ENCODE data around the gene CDH23.

Gene CDH23

GRCh38 chr10:71389768-71390460, 6.8 kb upstream of the CDH23 start:
- ChIA-PET POLR2A (ENCODE audit: low non-redundant PET) (no interaction called here), CTCF (interaction anchor here (0.5 to 0.6 kb wide), 5 partner anchors 28 to 499 kb away, joined by 3 to 7 read pairs (median 3); no protein-coding TSS in a partner anchor)
- DNase-seq (ENCODE audit: low spot score): no peak
- no peak overlapping the region for H3K27ac ChIP-seq
- TF ChIP-seq CTCF (conservative IDR thresholded peaks at IDR 0.05; ENCODE audit: low read depth): no peak

- no peak for TF ChIP-seq CTCF (conservative IDR thresholded peaks at IDR 0.05; ENCODE audit: low read depth)
- CTCF ChIA-PET: interaction anchor here (0.6 kb wide), 1 partner anchor 232 kb away, joined by 3 read pairs; no protein-coding TSS in a partner anchor
- no peak for DNase-seq (ENCODE audit: low spot score)
- no peak overlapping the region for H3K27ac ChIP-seq
- POLR2A ChIA-PET (ENCODE audit: low non-redundant PET): no interaction called here
These were observed 6.3 kb upstream of the CDH23 start for GRCh38 chr10:71390461-71390835.

GRCh38 chr10:71390921-71391690, 5.6 kb upstream of the CDH23 start:
- ChIA-PET CTCF (interaction anchor here (0.6 kb wide), 1 partner anchor 19 kb away, joined by 3 read pairs; no protein-coding TSS in a partner anchor), POLR2A (ENCODE audit: low non-redundant PET) (no interaction called here)
- H3K27ac ChIP-seq: no peak overlapping the region
- DNase-seq (ENCODE audit: low spot score): no peak
- no peak for TF ChIP-seq CTCF (conservative IDR thresholded peaks at IDR 0.05; ENCODE audit: low read depth)

GRCh38 chr10:71391701-71392100, 5.0 kb upstream of the CDH23 start:
- no peak for DNase-seq (ENCODE audit: low spot score)
- ChIA-PET CTCF (interaction anchor here (0.6 to 1.6 kb wide), 3 partner anchors 8 to 20 kb away, joined by 3 to 6 read pairs (median 4); no protein-coding TSS in a partner anchor), POLR2A (ENCODE audit: low non-redundant PET) (no interaction called here)
- TF ChIP-seq CTCF (conservative IDR thresholded peaks at IDR 0.05; ENCODE audit: low read depth): no peak
- H3K27ac ChIP-seq: no peak overlapping the region

- ChIA-PET POLR2A (ENCODE audit: low non-redundant PET) (no interaction called here), CTCF (interaction anchor here (1.0 to 1.6 kb wide), 3 partner anchors 8 to 53 kb away, joined by 3 to 6 read pairs (median 4); no protein-coding TSS in a partner anchor)
- no peak for DNase-seq (ENCODE audit: low spot score)
These were observed 4.4 kb upstream of the CDH23 start for GRCh38 chr10:71392292-71392691.

More at GRCh38 chr10:71392292-71392691, 4.4 kb upstream of the CDH23 start:
- no peak for TF ChIP-seq CTCF (conservative IDR thresholded peaks at IDR 0.05; ENCODE audit: low read depth)
- H3K27ac ChIP-seq: no peak overlapping the region

All from RWPE1 (cell line).